H9 (cell line): ENCODE data around the gene SLBP. TPM values are rescaled to one million over a fixed set of nuclear protein-coding genes. Genes with fewer than 3 reads are reported as not detected.
A peak's percentile ranks its signal among the peaks of the same experiment; 100 is the strongest.

Experiments used
- DNase-seq: peaks from one replicate; pipeline ENCODE4 v3.0.0-alpha.2; 2017
- H2AFZ ChIP-seq: one replicate; pipeline ENCODE4 v1.6.1; 2013; ENCODE audit warnings: mild to moderate bottlenecking, low read length, control low read depth, moderate library complexity
- H2AK5ac ChIP-seq: 2 replicates; pipeline ENCODE4 v1.6.1; 2013; ENCODE audit warnings: low read length, control low read depth, mixed read lengths; ENCODE audit not compliant: insufficient read length
- H2BK120ac ChIP-seq: one replicate; pipeline ENCODE4 v1.6.1; 2013; ENCODE audit warnings: low read depth, mild to moderate bottlenecking, low read length, control low read depth, inconsistent platforms; ENCODE audit not compliant: poor library complexity, severe bottlenecking
- H2BK12ac ChIP-seq: 2 replicates; pipeline ENCODE4 v1.6.1; 2013; ENCODE audit warnings: low read length, control low read depth, mixed read lengths, low read depth; ENCODE audit not compliant: insufficient read length
- H2BK15ac ChIP-seq: 2 replicates; pipeline ENCODE4 v1.6.1; 2013; ENCODE audit warnings: low read depth, low read length, control low read depth
- H2BK20ac ChIP-seq: one replicate; pipeline ENCODE4 v1.6.1; 2013; ENCODE audit warnings: low read depth, mild to moderate bottlenecking, low read length, control low read depth, inconsistent platforms; ENCODE audit not compliant: poor library complexity, severe bottlenecking
- H2BK5ac ChIP-seq: 2 replicates; pipeline ENCODE4 v1.6.1; 2013; ENCODE audit warnings: low read length, control low read depth, mixed read lengths; ENCODE audit not compliant: insufficient read length
- H3K14ac ChIP-seq: 2 replicates; pipeline ENCODE4 v1.6.1; 2013; ENCODE audit warnings: low read length, control low read depth; ENCODE audit not compliant: insufficient read depth
- H3K18ac ChIP-seq: 2 replicates; pipeline ENCODE4 v1.6.1; 2013; ENCODE audit warnings: low read depth, mild to moderate bottlenecking, mixed read lengths, low read length, control low read depth; ENCODE audit not compliant: insufficient read length
- H3K23ac ChIP-seq: 2 replicates; pipeline ENCODE4 v1.6.1; 2013; ENCODE audit warnings: low read length, control low read depth, mixed read lengths, low read depth; ENCODE audit not compliant: insufficient read length
- H3K23me2 ChIP-seq: 2 replicates; pipeline ENCODE4 v1.6.1; 2013; ENCODE audit warnings: low read depth, mild to moderate bottlenecking, mixed read lengths, low read length, control low read depth; ENCODE audit not compliant: insufficient read length, poor library complexity, severe bottlenecking
- H3K27ac ChIP-seq: 2 replicates; pipeline ENCODE4 v1.5.1; 2013; ENCODE audit warnings: low read length, control low read depth, mixed read lengths, low read depth; ENCODE audit not compliant: insufficient read length
- H3K27me3 ChIP-seq: 2 replicates; pipeline ENCODE4 v1.6.1; 2013; ENCODE audit warnings: low read length, control low read depth, inconsistent platforms; ENCODE audit not compliant: insufficient read depth
- H3K4ac ChIP-seq: 2 replicates; pipeline ENCODE4 v1.6.1; 2013; ENCODE audit warnings: low read depth, mild to moderate bottlenecking, control low read depth, inconsistent platforms, low read length, moderate library complexity
- H3K4me1 ChIP-seq: 2 replicates; pipeline ENCODE4 v1.6.1; 2013; ENCODE audit warnings: low read length, control low read depth, inconsistent platforms; ENCODE audit not compliant: insufficient read depth
- H3K4me2 ChIP-seq: 2 replicates; pipeline ENCODE4 v1.6.1; 2013; ENCODE audit warnings: low read length, control low read depth, mixed read lengths; ENCODE audit not compliant: insufficient read length, insufficient read depth
- H3K56ac ChIP-seq: 2 replicates; pipeline ENCODE4 v1.6.1; 2013; ENCODE audit warnings: low read depth, mild to moderate bottlenecking, mixed read lengths, low read length, control low read depth; ENCODE audit not compliant: insufficient read length
- H3K79me1 ChIP-seq: 2 replicates; pipeline ENCODE4 v1.6.1; 2013; ENCODE audit warnings: low read depth, mild to moderate bottlenecking, moderate library complexity, low read length, control low read depth, inconsistent platforms; ENCODE audit not compliant: insufficient read depth, poor library complexity, severe bottlenecking
- H3K79me2 ChIP-seq: 2 replicates; pipeline ENCODE4 v1.6.1; 2013; ENCODE audit warnings: low read length, control low read depth, inconsistent platforms; ENCODE audit not compliant: insufficient read depth
- H3K9ac ChIP-seq: 2 replicates; pipeline ENCODE4 v1.6.1; 2013; ENCODE audit warnings: low read length, control low read depth, mixed read lengths; ENCODE audit not compliant: insufficient read length; ENCODE audit errors: extremely low read depth
- H3K9me3 ChIP-seq: one replicate; pipeline ENCODE4 v1.6.1; 2013; ENCODE audit warnings: low read depth, low read length, inconsistent platforms; ENCODE audit not compliant: control insufficient read depth
- H3T11ph ChIP-seq: one replicate; pipeline ENCODE4 v1.6.1; 2013; ENCODE audit warnings: mild to moderate bottlenecking, low read length, control low read depth, inconsistent platforms
- H4K20me1 ChIP-seq: one replicate; pipeline ENCODE4 v1.6.1; 2013; ENCODE audit not compliant: control insufficient read depth, insufficient read length, insufficient read depth
- H4K5ac ChIP-seq: 2 replicates; pipeline ENCODE4 v1.6.1; 2013; ENCODE audit warnings: low read depth, mild to moderate bottlenecking, mixed read lengths, low read length, control low read depth; ENCODE audit not compliant: insufficient read length
- H4K8ac ChIP-seq: replicated peaks from 2 replicates; pipeline ENCODE4 v1.6.1; 2013; ENCODE audit warnings: low read length, control low read depth, mixed read lengths, low read depth; ENCODE audit not compliant: insufficient read length
- H4K91ac ChIP-seq: 2 replicates; pipeline ENCODE4 v1.6.1; 2013; ENCODE audit warnings: low read depth, mild to moderate bottlenecking, moderate library complexity, mixed read lengths, low read length, control low read depth; ENCODE audit not compliant: insufficient read length
- H3K27ac Mint-ChIP-seq, 3 experiments: 2 replicates in 2 of 3; 3 replicates in 1 of 3; pipeline ENCODE4 v1.8.0; 2020 to 2021; ENCODE audit warnings: mixed read lengths in 3 of 3, mild to moderate bottlenecking in 1 of 3, moderate library complexity in 1 of 3
- H3K27me3 Mint-ChIP-seq: 2 replicates; pipeline ENCODE4 v1.8.0; 2021; ENCODE audit warnings: low read depth, mild to moderate bottlenecking, moderate library complexity, mixed read lengths
- H3K36me3 Mint-ChIP-seq, 3 experiments: 2 replicates in 2 of 3; 3 replicates in 1 of 3; pipeline ENCODE4 v1.8.0; 2020 to 2021; ENCODE audit warnings: low read depth in 3 of 3, mixed read lengths in 3 of 3; ENCODE audit not compliant: insufficient read depth in 1 of 3
- H3K4me1 Mint-ChIP-seq, 2 experiments: 2 replicates each; pipeline ENCODE4 v1.8.0; 2020; ENCODE audit warnings: mixed read lengths in 2 of 2
- H3K4me3 Mint-ChIP-seq, 2 experiments: 2 replicates in 1 of 2; 3 replicates in 1 of 2; pipeline ENCODE4 v1.8.0; 2020 to 2021; ENCODE audit warnings: mild to moderate bottlenecking in 2 of 2, mixed read lengths in 2 of 2, moderate library complexity in 1 of 2
- H3K9me3 Mint-ChIP-seq, 2 experiments: 2 replicates in 1 of 2; 3 replicates in 1 of 2; pipeline ENCODE4 v1.8.0; 2020; ENCODE audit warnings: mild to moderate bottlenecking in 2 of 2, mixed read lengths in 2 of 2, moderate library complexity in 1 of 2
- WGBS: extraction: QIAGEN DNeasy Blood & Tissue Kit; methylation state at CpG from one replicate; pipeline ENCODE4 v1.1.7; 2013; ENCODE audit warnings: missing lambda C conversion rate, low lambda C conversion rate, mixed read lengths; ENCODE audit not compliant: insufficient read length; ENCODE audit errors: extremely low coverage; 5-methylcytosine and 5-hydroxymethylcytosine counted together
- total RNA-seq: library from RNA; stranded (reverse); gene quantifications from 2 replicates; pipeline ENCODE4 v1.2.1, GENCODE V29; 2021
- TF ChIP-seq, protein P1 (sequence below): fragments of 200-600 bp; sonication (generic); conservative IDR thresholded peaks from 3 replicates; pipeline ENCODE4 v1.8.0; 2021; ENCODE audit warnings: antibody characterized with exemption, mild to moderate bottlenecking

Gene SLBP
- total RNA-seq, 1 experiment from 2014 or later: 62.7 TPM

DNA sequence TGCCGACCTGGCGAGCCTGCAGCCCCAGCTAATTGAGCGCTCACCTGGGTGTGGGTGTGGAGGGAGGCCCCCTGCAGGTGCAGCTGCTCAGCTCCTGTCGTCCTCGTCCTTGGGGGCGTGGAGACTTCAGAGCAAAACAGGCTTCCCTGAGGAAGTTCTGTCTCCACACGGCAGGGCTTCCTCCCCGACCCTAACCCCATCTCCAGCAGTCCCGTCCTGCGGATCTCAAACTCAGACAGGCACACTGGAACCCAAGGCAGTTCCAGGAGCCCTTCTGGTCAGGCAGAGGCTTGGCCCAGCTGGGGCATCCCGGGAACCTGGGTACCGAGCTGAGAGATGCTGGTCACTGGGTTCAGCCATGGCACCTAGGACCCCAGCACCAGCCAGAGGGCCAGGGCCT, 33.6 kb upstream of the SLBP start:
- H3K23ac ChIP-seq: no peak overlapping the region
- peaks cover 0 to 8% of the 10 kb centered on the region in 2 experiments; a peak in 1 of 4 replicates for H3K4me1 Mint-ChIP-seq
- DNase-seq: no peak

More for the DNA sequence above, 33.6 kb upstream of the SLBP start:
- Histone ChIP-seq H3K27me3 (no peaks in the 10 kb centered on the region), H4K20me1 (no peaks in the 10 kb centered on the region), H3T11ph (no peak overlapping the region), H2BK120ac (no peak overlapping the region), H2BK12ac (no peak overlapping the region), H3K14ac (no peak overlapping the region), H3K79me1 (no peaks in the 10 kb centered on the region), H3K27ac (no peak overlapping the region), H2BK5ac (no peak overlapping the region), H2AK5ac (no peak overlapping the region), H3K23me2 (no peaks in the 10 kb centered on the region), H2AFZ (no peak overlapping the region), H3K9ac (no peak overlapping the region), H3K18ac (no peak overlapping the region), H4K91ac (no peak overlapping the region), H4K8ac (no peak overlapping the region), H2BK20ac (no peak overlapping the region), H3K9me3 (no peaks in the 10 kb centered on the region), H3K56ac (no peak overlapping the region), H3K4ac (no peak overlapping the region), H3K79me2 (no peaks in the 10 kb centered on the region), H3K4me2 (no peak overlapping the region), H2BK15ac (no peak overlapping the region), H4K5ac (no peak overlapping the region), H3K4me1 (no peaks in the 10 kb centered on the region)
- Mint-ChIP-seq H3K27me3 (no peaks in the 10 kb centered on the region), H3K36me3 (peaks cover 16 to 48% (median 38%) of the 10 kb centered on the region in 3 experiments; a peak in 6 of 7 replicates), H3K4me3 (no peak overlapping the region), H3K27ac (0 out of 7 replicates have a peak overlapping the region, but pooled peaks of 1 of the 3 experiments have one; percentile 20), H3K9me3 (no peaks in the 10 kb centered on the region)
- no CpG with 5 or more reads among the region's 12 CpGs for WGBS
- TF ChIP-seq, protein P1, sequence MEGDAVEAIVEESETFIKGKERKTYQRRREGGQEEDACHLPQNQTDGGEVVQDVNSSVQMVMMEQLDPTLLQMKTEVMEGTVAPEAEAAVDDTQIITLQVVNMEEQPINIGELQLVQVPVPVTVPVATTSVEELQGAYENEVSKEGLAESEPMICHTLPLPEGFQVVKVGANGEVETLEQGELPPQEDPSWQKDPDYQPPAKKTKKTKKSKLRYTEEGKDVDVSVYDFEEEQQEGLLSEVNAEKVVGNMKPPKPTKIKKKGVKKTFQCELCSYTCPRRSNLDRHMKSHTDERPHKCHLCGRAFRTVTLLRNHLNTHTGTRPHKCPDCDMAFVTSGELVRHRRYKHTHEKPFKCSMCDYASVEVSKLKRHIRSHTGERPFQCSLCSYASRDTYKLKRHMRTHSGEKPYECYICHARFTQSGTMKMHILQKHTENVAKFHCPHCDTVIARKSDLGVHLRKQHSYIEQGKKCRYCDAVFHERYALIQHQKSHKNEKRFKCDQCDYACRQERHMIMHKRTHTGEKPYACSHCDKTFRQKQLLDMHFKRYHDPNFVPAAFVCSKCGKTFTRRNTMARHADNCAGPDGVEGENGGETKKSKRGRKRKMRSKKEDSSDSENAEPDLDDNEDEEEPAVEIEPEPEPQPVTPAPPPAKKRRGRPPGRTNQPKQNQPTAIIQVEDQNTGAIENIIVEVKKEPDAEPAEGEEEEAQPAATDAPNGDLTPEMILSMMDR: no peak
